ENCODE data around the gene CGB8.

The CGB8 gene

DNA sequence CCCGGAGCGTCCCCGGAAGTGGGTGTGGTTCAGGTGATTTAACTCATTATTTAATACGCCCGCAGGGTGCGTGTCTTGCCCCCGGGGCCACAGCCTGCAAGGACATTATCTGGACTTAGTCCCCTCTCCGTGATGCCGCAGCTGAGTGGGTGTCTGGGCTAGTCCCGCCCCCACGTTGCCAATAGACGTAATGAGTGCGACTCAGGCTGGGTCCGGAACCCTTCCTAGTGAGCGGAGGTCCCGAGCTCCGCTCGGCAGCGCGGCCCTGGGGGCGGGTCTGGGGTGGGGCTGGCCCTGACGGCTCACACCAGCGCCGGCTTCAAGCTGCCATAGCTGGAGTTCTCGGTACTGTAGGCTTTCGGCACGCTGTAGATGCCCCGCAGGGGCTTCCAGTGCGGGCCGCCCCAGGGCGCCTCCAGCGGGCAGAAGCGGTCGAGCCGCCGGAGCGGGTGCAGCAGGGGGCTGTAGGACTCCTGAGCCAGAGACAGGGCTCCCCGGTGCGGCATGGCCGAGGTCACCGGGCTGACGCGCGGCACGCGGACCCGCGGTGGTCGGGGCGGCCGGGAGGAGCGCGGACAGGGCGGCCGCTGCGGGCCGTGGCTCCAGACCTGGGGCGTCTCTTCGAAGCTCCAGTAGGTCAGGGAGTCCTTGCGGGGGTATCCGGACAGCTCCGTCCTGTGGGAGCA lies 31.1 kb downstream of the CGB8 start:
- DNase-seq, result peak; percentile 83
- Histone ChIP-seq H3K36me3 (peaks cover 17% of the 10 kb centered on the region), H3K9me3 (no peaks in the 10 kb centered on the region), H3K27me3 (no peaks in the 10 kb centered on the region), H3K4me1 (peaks cover 12% of the 10 kb centered on the region), H3K4me3 (ENCODE audit: low read depth, low read length) (peak overlapping the region; percentile 62)
- TF ChIP-seq, protein P1, sequence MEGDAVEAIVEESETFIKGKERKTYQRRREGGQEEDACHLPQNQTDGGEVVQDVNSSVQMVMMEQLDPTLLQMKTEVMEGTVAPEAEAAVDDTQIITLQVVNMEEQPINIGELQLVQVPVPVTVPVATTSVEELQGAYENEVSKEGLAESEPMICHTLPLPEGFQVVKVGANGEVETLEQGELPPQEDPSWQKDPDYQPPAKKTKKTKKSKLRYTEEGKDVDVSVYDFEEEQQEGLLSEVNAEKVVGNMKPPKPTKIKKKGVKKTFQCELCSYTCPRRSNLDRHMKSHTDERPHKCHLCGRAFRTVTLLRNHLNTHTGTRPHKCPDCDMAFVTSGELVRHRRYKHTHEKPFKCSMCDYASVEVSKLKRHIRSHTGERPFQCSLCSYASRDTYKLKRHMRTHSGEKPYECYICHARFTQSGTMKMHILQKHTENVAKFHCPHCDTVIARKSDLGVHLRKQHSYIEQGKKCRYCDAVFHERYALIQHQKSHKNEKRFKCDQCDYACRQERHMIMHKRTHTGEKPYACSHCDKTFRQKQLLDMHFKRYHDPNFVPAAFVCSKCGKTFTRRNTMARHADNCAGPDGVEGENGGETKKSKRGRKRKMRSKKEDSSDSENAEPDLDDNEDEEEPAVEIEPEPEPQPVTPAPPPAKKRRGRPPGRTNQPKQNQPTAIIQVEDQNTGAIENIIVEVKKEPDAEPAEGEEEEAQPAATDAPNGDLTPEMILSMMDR (IDR thresholded peaks at IDR 0.05; ENCODE audit: low read depth, low read length), result peak; percentile 45

DNA sequence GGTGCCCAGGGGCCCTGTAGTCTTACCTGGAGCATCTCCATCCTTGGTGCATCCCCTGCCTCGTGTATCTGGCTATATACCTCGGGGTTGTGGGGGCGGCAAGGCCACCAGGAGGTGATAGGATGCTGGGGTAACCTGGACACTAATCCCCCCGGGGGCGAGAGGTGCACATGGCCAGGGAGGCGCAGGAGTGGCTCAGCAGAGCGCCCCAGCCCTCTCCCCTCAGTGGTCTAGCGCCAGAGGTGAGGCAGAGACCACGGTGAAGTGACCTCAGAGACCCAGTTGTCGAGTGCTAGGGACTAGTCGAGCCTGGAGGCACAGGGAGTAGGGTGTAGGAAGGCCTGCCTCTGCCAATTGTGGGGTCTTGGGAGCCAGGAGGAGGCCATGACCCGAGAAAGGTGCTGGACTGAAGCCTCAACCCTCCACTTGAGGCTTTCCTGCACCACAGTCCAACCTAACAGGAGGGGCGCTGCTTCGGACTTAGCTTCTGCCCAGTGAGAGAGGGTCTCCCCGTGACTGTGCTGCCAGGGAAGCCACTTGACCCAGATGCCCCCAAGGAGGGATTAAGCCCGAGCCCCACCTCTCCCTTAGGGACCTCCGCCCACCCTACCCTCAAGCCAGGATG lies 31.8 kb downstream of the CGB8 start, which contains the start of gene LHB:
Gene LHB (minus strand): TSS at position 51 of the 625 bp plus-strand sequence. CDS start 10 bp downstream, at position 41.
- TF ChIP-seq, protein P1 (IDR thresholded peaks at IDR 0.05; ENCODE audit: low read depth, low read length), result no peak

DNA sequence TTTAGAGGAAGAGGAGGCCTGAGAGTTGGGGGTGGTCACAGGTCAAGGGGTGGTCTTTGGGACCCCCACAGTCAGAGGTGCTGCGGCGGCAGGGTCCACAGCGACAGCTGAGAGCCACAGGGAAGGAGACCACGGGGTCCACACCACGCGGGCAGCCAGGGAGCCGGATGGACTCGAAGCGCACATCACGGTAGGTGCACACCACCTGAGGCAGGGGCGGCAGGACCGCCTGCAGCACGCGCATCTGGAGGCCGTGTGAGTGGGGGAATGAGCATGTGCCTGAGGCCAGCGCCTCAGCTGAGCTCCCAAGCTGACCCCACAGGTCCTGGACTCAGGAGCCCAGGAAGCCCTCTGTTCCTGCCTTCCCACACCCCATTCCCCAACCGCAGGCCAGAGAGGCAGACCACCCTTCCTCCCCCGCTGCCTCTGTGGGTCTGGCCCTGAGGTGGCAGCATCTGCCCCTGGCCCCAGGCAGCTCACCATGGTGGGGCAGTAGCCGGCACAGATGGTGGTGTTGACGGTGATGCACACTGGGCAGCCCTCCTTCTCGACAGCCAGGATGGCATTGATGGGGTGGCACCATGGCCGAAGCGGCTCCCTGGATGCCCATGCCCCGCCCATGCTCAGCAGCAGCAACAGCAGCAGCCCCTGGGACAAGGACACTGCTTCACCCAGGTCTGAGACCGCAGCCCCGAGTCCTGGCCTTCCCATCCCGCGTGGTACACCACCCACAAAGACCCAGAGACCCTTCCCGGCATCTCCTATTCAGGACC lies 32.7 kb downstream of the CGB8 start:
- Histone ChIP-seq H3K27me3 (no peaks in the 10 kb centered on the region), H3K4me1 (peaks cover 12% of the 10 kb centered on the region)
- TF ChIP-seq, protein P1 (IDR thresholded peaks at IDR 0.05; ENCODE audit: low read depth, low read length), result no peak

More for the DNA sequence above, 31.8 kb downstream of the CGB8 start, which contains the start of gene LHB:
- Histone ChIP-seq H3K27me3 (no peaks in the 10 kb centered on the region), H3K4me1 (peaks cover 12% of the 10 kb centered on the region), H3K9me3 (no peaks in the 10 kb centered on the region), H3K36me3 (peaks cover 21% of the 10 kb centered on the region), H3K4me3 (ENCODE audit: low read depth, low read length) (peak within 1 kb of the TSS; percentile 62)
- DNase-seq, result no peak

DNA sequence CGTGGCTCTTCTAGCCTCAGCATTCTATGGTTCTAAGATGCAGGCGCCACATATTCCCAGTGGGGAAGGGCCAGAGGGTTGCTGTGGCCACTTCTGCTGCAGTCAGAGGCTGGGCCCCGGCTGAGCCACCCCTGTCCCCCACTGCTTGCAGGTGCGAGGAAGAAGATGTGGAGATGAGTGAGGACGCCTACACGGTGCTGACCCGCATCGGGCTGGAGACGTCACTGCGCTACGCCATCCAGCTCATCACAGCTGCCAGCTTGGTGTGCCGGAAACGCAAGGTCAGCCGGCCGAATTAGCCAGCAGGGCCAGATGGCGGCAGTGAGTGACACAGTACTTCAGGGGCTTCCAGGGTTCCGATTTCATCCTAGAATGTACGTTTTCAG lies 34.0 kb downstream of the CGB8 start:
- H3K27me3 ChIP-seq, result no peaks in the 10 kb centered on the region
- peaks cover 40% of the 10 kb centered on the region for H3K36me3 ChIP-seq
- H3K9me3 ChIP-seq, result no peaks in the 10 kb centered on the region
- DNase-seq, result no peak
- H3K4me3 ChIP-seq (ENCODE audit: low read depth, low read length), result no peak overlapping the region
- peaks cover 5% of the 10 kb centered on the region for H3K4me1 ChIP-seq
- TF ChIP-seq, protein P1 (IDR thresholded peaks at IDR 0.05; ENCODE audit: low read depth, low read length), result no peak

More for the DNA sequence above, 32.7 kb downstream of the CGB8 start:
- no peak for DNase-seq
- peaks cover 29% of the 10 kb centered on the region for H3K36me3 ChIP-seq
- H3K4me3 ChIP-seq (ENCODE audit: low read depth, low read length), result no peak overlapping the region
- no peaks in the 10 kb centered on the region for H3K9me3 ChIP-seq

DNA sequence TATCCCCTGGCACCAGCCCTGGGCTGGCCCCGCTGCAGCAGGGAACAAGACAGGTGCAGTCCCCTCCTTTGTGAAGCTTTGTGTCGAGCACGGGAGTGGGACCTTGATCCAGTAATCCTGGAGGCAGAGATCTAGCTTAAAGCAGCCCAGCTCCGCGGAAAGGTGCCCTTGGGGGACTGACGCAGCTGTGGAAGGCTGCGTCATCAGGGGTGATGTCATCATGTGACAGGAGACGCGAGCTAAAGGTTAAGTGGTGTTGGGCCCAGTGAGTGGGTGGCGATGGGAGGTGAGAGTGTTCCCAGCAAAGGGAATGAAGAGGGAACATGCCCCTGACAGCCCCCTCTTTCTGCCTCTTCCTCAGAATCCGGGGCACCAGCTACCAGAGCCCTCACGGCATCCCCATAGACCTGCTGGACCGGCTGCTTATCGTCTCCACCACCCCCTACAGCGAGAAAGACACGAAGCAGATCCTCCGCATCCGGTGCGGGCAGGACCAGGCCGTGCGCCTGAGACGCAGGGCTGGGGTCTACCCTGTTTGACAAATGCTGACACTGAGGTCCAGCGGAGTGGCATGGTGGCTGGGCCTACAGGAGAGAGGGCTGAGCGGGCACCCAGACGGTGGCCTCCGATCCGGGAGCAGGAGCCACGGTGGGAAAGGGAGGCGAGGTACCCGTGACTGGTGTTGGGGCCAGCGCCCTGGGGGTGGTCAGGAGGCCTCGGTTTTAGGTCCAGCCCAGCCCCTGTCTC lies 34.6 kb downstream of the CGB8 start:
- DNase-seq, result no peak

More for the DNA sequence above, 34.6 kb downstream of the CGB8 start:
- peaks cover 2% of the 10 kb centered on the region for H3K4me1 ChIP-seq
- H3K36me3 ChIP-seq, result peaks cover 46% of the 10 kb centered on the region
- TF ChIP-seq, protein P1 (IDR thresholded peaks at IDR 0.05; ENCODE audit: low read depth, low read length), result no peak
- H3K9me3 ChIP-seq, result no peaks in the 10 kb centered on the region
- no peak overlapping the region for H3K4me3 ChIP-seq (ENCODE audit: low read depth, low read length)
- no peaks in the 10 kb centered on the region for H3K27me3 ChIP-seq

Data from BE2C (cell line).